K562 (cell line): Measurements from ENCODE around the gene ZNF174. TPM values are rescaled to one million over a fixed set of nuclear protein-coding genes. Genes with fewer than 3 reads are reported as not detected.

Experiments used
- ATAC-seq: fragments of 200-7000 bp; cut with Tn5 transposase; 3 replicates; pipeline ENCODE4 v1.9.1; 2020; ENCODE audit warnings: moderate library complexity
- BruUV-seq: library from RNA; stranded (reverse); fragments of 400-500 nt; replicated peaks from 2 replicates; lab custom pipeline; 2021; lab: Mats Ljungman, UMichigan
- CTCF ChIA-PET: fragments of 300-600 bp; formaldehyde crosslinking; extraction: SDS; loops from one replicate; lab custom pipeline; 2021; ENCODE audit warnings: low intra/inter-chr PET ratio; lab: Yijun Ruan, JAX
- POLR2A ChIA-PET: fragments of 300-600, 350-650 bp; sonication (Branson Sonifier 250); formaldehyde crosslinking; extraction: SDS; loops from one replicate; lab custom pipeline; 2021; ENCODE audit warnings: antibody characterized with exemption, inconsistent platforms; lab: Yijun Ruan, JAX
- DNase-seq, 4 experiments: peaks; one replicate each; pipeline versions ENCODE4 v3.0.0 to v3.0.0-alpha.2; 2011 to 2018; ENCODE audit warnings: low spot score in 3 of 4, mixed read lengths in 3 of 4; ENCODE audit errors: extremely low read depth in 1 of 4
- FAIRE-seq: peaks from 2 replicates; lab custom pipeline; 2011; peaks lifted over from hg19 to GRCh38; lab: Jason Lieb, UNC
- H2AFZ ChIP-seq: 2 replicates; pipeline ENCODE4 v1.6.0; 2011; ENCODE audit warnings: low read depth, low read length, control low read depth, inconsistent platforms
- H3K27ac ChIP-seq: fragments of 200-600 bp; 3 replicates; pipeline ENCODE4 v1.8.0; 2011; ENCODE audit warnings: low read depth, mild to moderate bottlenecking, control low read depth, inconsistent platforms, low read length, moderate library complexity, mixed read lengths; ENCODE audit errors: extremely low read depth
- H3K27me3 ChIP-seq, 2 experiments: fragments of 300-600 bp in 1 of 2; 2 replicates in 1 of 2; 3 replicates in 1 of 2; pipeline versions ENCODE4 v1.6.0 to v1.8.0; 2011; ENCODE audit warnings: inconsistent platforms in 2 of 2, low read length in 2 of 2, mild to moderate bottlenecking in 1 of 2, mixed read lengths in 1 of 2, moderate library complexity in 1 of 2; ENCODE audit not compliant: control insufficient read depth in 2 of 2, insufficient read depth in 2 of 2
- H3K36me3 ChIP-seq: fragments of 300-600 bp; 3 replicates; pipeline ENCODE4 v1.8.0; 2011; ENCODE audit warnings: mild to moderate bottlenecking, low read length, inconsistent platforms; ENCODE audit not compliant: control insufficient read depth, insufficient read depth
- H3K4me1 ChIP-seq, 2 experiments: fragments of 200-600 bp in 1 of 2; replicated peaks in 1 of 2; 2 replicates in 1 of 2; 3 replicates in 1 of 2; pipeline versions ENCODE4 v1.5.1 to v1.8.0; 2011; ENCODE audit warnings: inconsistent platforms in 2 of 2, low read length in 2 of 2, mild to moderate bottlenecking in 1 of 2, mixed read lengths in 1 of 2, moderate library complexity in 1 of 2; ENCODE audit not compliant: control insufficient read depth in 2 of 2, insufficient read depth in 2 of 2
- H3K4me2 ChIP-seq: 2 replicates; pipeline ENCODE4 v1.6.1; 2011; ENCODE audit warnings: low read length, control low read depth, inconsistent platforms, mixed read lengths; ENCODE audit not compliant: insufficient read depth
- H3K4me3 ChIP-seq: fragments of 200-600 bp; sonication (generic), shearing (Covaris generic); 2 replicates; pipeline ENCODE4 v1.5.1; 2016; ENCODE audit warnings: control low read depth, inconsistent platforms
- H3K79me2 ChIP-seq: fragments of 200-600 bp; 3 replicates; pipeline ENCODE4 v1.8.0; 2011; ENCODE audit warnings: low read length, inconsistent platforms; ENCODE audit not compliant: control insufficient read depth, insufficient read depth
- H3K9ac ChIP-seq, 2 experiments: 2 replicates each; pipeline versions ENCODE4 v1.6.0 to v1.6.1; 2011; ENCODE audit warnings: low read depth in 2 of 2, low read length in 2 of 2, control low read depth in 1 of 2, inconsistent platforms in 1 of 2, mild to moderate bottlenecking in 1 of 2, mixed read lengths in 1 of 2; ENCODE audit not compliant: insufficient read depth in 1 of 2
- H3K9me1 ChIP-seq: one replicate; pipeline ENCODE4 v1.6.0; 2011; ENCODE audit warnings: inconsistent platforms, mild to moderate bottlenecking, low read length, moderate library complexity; ENCODE audit not compliant: control insufficient read depth, insufficient read depth
- H3K9me3 ChIP-seq: replicated peaks from 2 replicates; pipeline ENCODE4 v1.5.1; 2011; ENCODE audit warnings: low read depth, low read length, inconsistent platforms; ENCODE audit not compliant: control insufficient read depth, insufficient read depth
- H4K20me1 ChIP-seq: replicated peaks from 2 replicates; pipeline ENCODE4 v1.6.1; 2011; ENCODE audit warnings: low read length, inconsistent platforms, mixed read lengths; ENCODE audit not compliant: control insufficient read depth, insufficient read depth
- ASH1L ChIP-seq: fragments of 450-650 bp; IDR thresholded peaks from 2 replicates; pipeline ENCODE4 v1.6.1; 2018; ENCODE audit warnings: borderline replicate concordance, mild to moderate bottlenecking, low read depth; ENCODE audit not compliant: partially characterized antibody
- C11orf30 ChIP-seq: fragments of 450-650 bp; IDR thresholded peaks from 2 replicates; pipeline ENCODE4 v1.6.1; 2016; ENCODE audit warnings: low read depth, mild to moderate bottlenecking
- CAMTA2 ChIP-seq: fragments of 250-450 bp; sonication (Bioruptor Pico); conservative IDR thresholded peaks from 2 replicates; pipeline ENCODE4 v1.5.1; 2022
- PML ChIP-seq: IDR thresholded peaks from 2 replicates; pipeline ENCODE4 v1.6.1; 2012; ENCODE audit warnings: low read length, inconsistent platforms
- POLR2A ChIP-seq: fragments of 450-650 bp; conservative IDR thresholded peaks from 2 replicates; pipeline ENCODE4 v1.6.1; 2016
- ZNF384 ChIP-seq: IDR thresholded peaks from 2 replicates; pipeline ENCODE4 v1.6.1; 2012; ENCODE audit warnings: low read depth, low read length, improper control_type of control experiment
- WGBS: fragments of 100-300 bp; shearing (Covaris generic); methylation state at CpG from one replicate; pipeline ENCODE4 v1.1.6; 2016; ENCODE audit warnings: low coverage, mixed read lengths; ENCODE audit not compliant: insufficient coverage; ENCODE audit errors: missing lambda C conversion rate; 5-methylcytosine and 5-hydroxymethylcytosine counted together
- in situ Hi-C: fragments of 300-500 bp; cut with MboI; formaldehyde crosslinking; loops from 4 replicates; pipeline ENCODE4 v1.15.0; 2018; ENCODE audit warnings: inconsistent platforms, mixed read lengths
- intact Hi-C: fragments of 100-400 bp; cut with micrococcal nuclease; formaldehyde crosslinking; loops from 2 replicates; pipeline ENCODE4 v1.14.2; 2022
- polyA plus RNA-seq, 8 experiments: library from polyadenylated mRNA; depleted of rRNA in 4 of 8; stranded (reverse) in 5 of 8; unstranded in 3 of 8; fragments of >200 nt; fragmentation: Nextera tagmentation in 2 of 8; fragmentation: Illumina TruSeq in 1 of 8; extraction: Ambion mirVana in 2 of 8; extraction: Trizol in 1 of 8; gene quantifications; 2 replicates each; pipeline versions ENCODE4 v1.2.1 to v1.2.3, GENCODE V29; 2011 to 2014; ENCODE audit warnings: inconsistent platforms in 1 of 8, missing spikeins in 1 of 8
- total RNA-seq, 7 experiments: library from RNA; depleted of rRNA in 6 of 7; stranded (reverse); fragments of >200 nt in 6 of 7; fragmentation: Illumina TruSeq in 2 of 7; extraction: Trizol in 2 of 7; gene quantifications; 2 replicates each; pipeline versions ENCODE4 v1.2.1 to v1.2.3, GENCODE V29; 2011 to 2021; ENCODE audit warnings: low replicate concordance in 1 of 7

ZNF174 gene
- total and polyA plus RNA-seq, 9 of the 15 experiments (the other 6 are each of a cell fraction or from before 2014, with no cell fraction given), result 5.1 to 19.1 (median 12.5) TPM

DNA sequence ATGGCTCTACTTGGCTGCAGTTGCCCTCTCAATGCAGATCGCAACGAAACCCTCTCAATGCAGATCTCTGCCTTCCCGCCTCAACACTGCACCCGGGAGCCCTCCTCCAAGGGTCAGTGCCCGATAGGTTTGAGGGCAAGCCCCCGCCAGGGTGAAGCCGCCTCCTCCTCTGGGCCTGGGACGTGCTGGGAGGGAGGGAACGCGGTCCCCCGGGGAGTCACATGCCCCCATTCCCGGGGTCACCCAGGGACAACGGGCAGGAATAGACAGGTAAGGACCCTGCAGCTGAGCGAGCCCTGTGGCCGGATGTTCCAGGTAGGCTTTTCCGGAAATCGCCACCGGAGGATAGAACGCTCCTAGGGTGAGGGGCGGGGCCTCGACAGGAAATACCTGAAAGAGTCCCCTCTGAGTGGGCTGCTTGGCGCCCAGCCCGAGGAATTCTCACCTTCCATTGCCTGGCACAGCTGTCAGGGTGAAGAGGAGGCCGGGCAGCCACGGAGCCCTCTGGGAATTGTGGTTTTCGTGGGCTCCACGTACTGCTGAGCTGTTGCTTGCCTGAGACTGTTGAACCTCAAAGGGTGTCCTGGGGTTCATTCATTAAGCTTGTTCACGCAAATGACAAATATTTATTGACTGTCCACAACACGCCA lies 12.8 kb downstream of the ZNF174 start:
- BruUV-seq, result no TSS peak

GRCh38 chr16:3431779-3432219 lies 30.8 kb downstream of the ZNF174 start:
- no peak overlapping the region; the same call in 2 of the 3 replicates for H3K27ac ChIP-seq
- no TSS peak for BruUV-seq
- peaks cover 2% of the 10 kb centered on the region; the same call in 1 of the 2 replicates for H3K9me3 ChIP-seq
- peak overlapping the region; percentile 29 for H3K4me3 ChIP-seq
- H3K9ac ChIP-seq, result no peak overlapping the region
- H4K20me1 ChIP-seq, result no peaks in the 10 kb centered on the region
- peak overlapping the region; percentile 92 for H2AFZ ChIP-seq
- peak overlapping the region; percentile 84 for H3K4me2 ChIP-seq
- no peaks in the 10 kb centered on the region for H3K79me2 ChIP-seq
- peaks cover 0 to 9% of the 10 kb centered on the region in 2 experiments; a peak in 3 of 5 replicates for H3K27me3 ChIP-seq
- CTCF ChIA-PET, result no interaction called here
- FAIRE-seq (peak; percentile 32), ATAC-seq (peak; percentile 93), DNase-seq (peak; percentile 56 to 72 (median 64))
- no peaks in the 10 kb centered on the region for H3K36me3 ChIP-seq
- intact Hi-C loops, result no loop called here
- no peaks in the 10 kb centered on the region for H3K9me1 ChIP-seq
- POLR2A ChIA-PET, result interaction anchor here (0.6 kb wide), 1 partner anchor 22 kb away, joined by 3 read pairs; no protein-coding TSS in a partner anchor
- in situ Hi-C loops, result no loop called here
- 29% methylated on average over 25 of the region's 26 CpGs for WGBS
- peaks cover 0 to 6% of the 10 kb centered on the region in 2 experiments; a peak in 2 of 5 replicates for H3K4me1 ChIP-seq
- TF ChIP-seq ZNF384 (no peak), C11orf30 (peak; percentile 43; the same call in 1 of the 2 replicates), ASH1L (no peak)

More for the DNA sequence above, 12.8 kb downstream of the ZNF174 start:
- Histone ChIP-seq H3K4me1 (no peaks in the 10 kb centered on the region), H3K4me3 (no peak overlapping the region), H3K79me2 (no peaks in the 10 kb centered on the region), H3K9me3 (peaks cover 13% of the 10 kb centered on the region), H3K36me3 (peaks cover 1% of the 10 kb centered on the region; the same call in 2 of the 3 replicates), H3K9ac (no peak overlapping the region), H3K27ac (no peak overlapping the region), H4K20me1 (no peaks in the 10 kb centered on the region), H3K4me2 (no peak overlapping the region), H3K27me3 (no peaks in the 10 kb centered on the region)
- in situ Hi-C loops, result no loop called here
- no peak for DNase-seq
- no peak for FAIRE-seq
- ChIA-PET CTCF (no interaction called here), POLR2A (interaction anchor here (0.6 to 1.1 kb wide), 2 partner anchors 13 to 503 kb away, joined by 4 to 5 read pairs; partner anchors contain the start of genes ZNF174 and ZSCAN32)
- ATAC-seq, result no peak
- 61% methylated on average over 22 of the region's 29 CpGs for WGBS
- intact Hi-C loops, result no loop called here
- TF ChIP-seq CAMTA2 (CRISPR knock-in tag) (no peak), PML (no peak), POLR2A (no peak)
- TF ChIP-seq, all 486 proteins: peak for 0
- Histone ChIP-seq H3K9me1 (no peaks in the 10 kb centered on the region), H2AFZ (no peak overlapping the region)
